K562 (cell line): Measurements from ENCODE around the gene IP6K3.

Source experiments
- ATF7 ChIP-seq: fragments of 450-650 bp; IDR thresholded peaks from 2 replicates; pipeline ENCODE4 v1.7.1; 2014; ENCODE audit warnings: mild to moderate bottlenecking, moderate library complexity
- GABPA ChIP-seq: fragments of 200-800 bp; sonication (Bioruptor generic); conservative IDR thresholded peaks from 2 replicates; pipeline ENCODE4 v1.6.1; 2016; ENCODE audit warnings: low read depth, missing genetic modification characterization, missing compliant biosample characterization
- POLR2A ChIP-seq: fragments of 450-650 bp; conservative IDR thresholded peaks from 2 replicates; pipeline ENCODE4 v1.6.1; 2016
- SETDB1 ChIP-seq: IDR thresholded peaks from one replicate; pipeline ENCODE4 v1.6.1; 2012; ENCODE audit warnings: low read length, control low read depth, inconsistent platforms
- TF ChIP-seq, protein P1 (sequence below): fragments of 450-650 bp; IDR thresholded peaks from 2 replicates; pipeline ENCODE4 v1.7.0; 2016; ENCODE audit warnings: borderline replicate concordance
- TF ChIP-seq, protein P2 (sequence below): sonication (generic); formaldehyde crosslinking; IDR thresholded peaks from 2 replicates; pipeline ENCODE4 v1.9.0; 2022; ENCODE audit warnings: mild to moderate bottlenecking, missing genetic modification reagents

DNA sequence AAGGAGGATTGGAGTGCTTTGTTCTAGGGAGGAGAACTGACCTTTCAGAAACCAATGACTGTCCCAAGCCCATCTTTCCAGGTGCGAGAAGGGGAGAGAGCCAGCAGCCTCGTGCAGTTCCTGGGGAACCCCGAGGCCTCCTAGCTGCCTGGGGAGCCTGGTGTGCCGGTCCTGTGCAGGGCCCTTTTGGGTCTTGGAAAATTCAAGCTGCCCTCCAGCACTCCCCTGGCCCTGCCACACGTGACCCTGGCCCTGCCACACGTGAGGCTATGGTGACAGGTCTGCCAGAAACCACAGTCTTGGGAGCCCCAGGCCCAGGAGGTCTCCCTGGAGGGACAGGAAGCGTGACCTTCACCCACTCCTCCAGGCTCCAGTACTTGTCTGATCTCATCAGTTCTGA, 15.7 kb downstream of the IP6K3 start:
- TF ChIP-seq, protein P1, sequence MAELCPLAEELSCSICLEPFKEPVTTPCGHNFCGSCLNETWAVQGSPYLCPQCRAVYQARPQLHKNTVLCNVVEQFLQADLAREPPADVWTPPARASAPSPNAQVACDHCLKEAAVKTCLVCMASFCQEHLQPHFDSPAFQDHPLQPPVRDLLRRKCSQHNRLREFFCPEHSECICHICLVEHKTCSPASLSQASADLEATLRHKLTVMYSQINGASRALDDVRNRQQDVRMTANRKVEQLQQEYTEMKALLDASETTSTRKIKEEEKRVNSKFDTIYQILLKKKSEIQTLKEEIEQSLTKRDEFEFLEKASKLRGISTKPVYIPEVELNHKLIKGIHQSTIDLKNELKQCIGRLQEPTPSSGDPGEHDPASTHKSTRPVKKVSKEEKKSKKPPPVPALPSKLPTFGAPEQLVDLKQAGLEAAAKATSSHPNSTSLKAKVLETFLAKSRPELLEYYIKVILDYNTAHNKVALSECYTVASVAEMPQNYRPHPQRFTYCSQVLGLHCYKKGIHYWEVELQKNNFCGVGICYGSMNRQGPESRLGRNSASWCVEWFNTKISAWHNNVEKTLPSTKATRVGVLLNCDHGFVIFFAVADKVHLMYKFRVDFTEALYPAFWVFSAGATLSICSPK: no peak
- no peak for TF ChIP-seq ATF7
- TF ChIP-seq, protein P2, sequence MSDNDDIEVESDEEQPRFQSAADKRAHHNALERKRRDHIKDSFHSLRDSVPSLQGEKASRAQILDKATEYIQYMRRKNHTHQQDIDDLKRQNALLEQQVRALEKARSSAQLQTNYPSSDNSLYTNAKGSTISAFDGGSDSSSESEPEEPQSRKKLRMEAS (CRISPR knock-in tag): no peak
- no peak for TF ChIP-seq POLR2A
- no peak for TF ChIP-seq SETDB1
- no peak for TF ChIP-seq GABPA (tag)
